Measurements from ENCODE around the gene SMARCB1.

The SMARCB1 gene

GRCh38 chr22:23782703-23783102, 4.1 kb upstream of the SMARCB1 start:
- no peak for TF ChIP-seq MYC (IDR thresholded peaks at IDR 0.05; ENCODE audit: low read depth, low read length)
- no peak for DNase-seq (ENCODE audit: low read depth)
- no peak overlapping the region for H3K4me3 ChIP-seq (ENCODE audit: low read depth, low read length)

- TF ChIP-seq CTCF (IDR thresholded peaks at IDR 0.05; ENCODE audit: low read depth, low read length) (no peak), MYC (IDR thresholded peaks at IDR 0.05; ENCODE audit: low read depth, low read length) (no peak), POLR2A (IDR thresholded peaks at IDR 0.05; ENCODE audit: extremely low read depth, insufficient read length) (no peak)
- no peak for DNase-seq (ENCODE audit: low read depth)
These were observed 3.3 kb upstream of the SMARCB1 start for GRCh38 chr22:23783265-23784150.

GRCh38 chr22:23784215-23784732, 2.5 kb upstream of the SMARCB1 start:
- no peak overlapping the region for H3K4me3 ChIP-seq (ENCODE audit: low read depth, low read length)
- TF ChIP-seq MAX (IDR thresholded peaks at IDR 0.05; ENCODE audit: low read depth, low read length): no peak
- no peak for TF ChIP-seq CTCF (IDR thresholded peaks at IDR 0.05; ENCODE audit: low read depth, low read length)
- TF ChIP-seq MYC (IDR thresholded peaks at IDR 0.05; ENCODE audit: low read depth, low read length): no peak
- no peak for TF ChIP-seq POLR2A (IDR thresholded peaks at IDR 0.05; ENCODE audit: extremely low read depth, insufficient read length)
- DNase-seq (ENCODE audit: low read depth): no peak

More at GRCh38 chr22:23783265-23784150, 3.3 kb upstream of the SMARCB1 start:
- no peak overlapping the region for H3K4me3 ChIP-seq (ENCODE audit: low read depth, low read length)

- TF ChIP-seq CTCF (IDR thresholded peaks at IDR 0.05; ENCODE audit: low read depth, low read length) (no peak), POLR2A (IDR thresholded peaks at IDR 0.05; ENCODE audit: extremely low read depth, insufficient read length) (no peak), MYC (IDR thresholded peaks at IDR 0.05; ENCODE audit: low read depth, low read length) (no peak), MAX (IDR thresholded peaks at IDR 0.05; ENCODE audit: low read depth, low read length) (no peak)
- no peak for DNase-seq (ENCODE audit: low read depth)
- peak overlapping the region; percentile 68 for H3K4me3 ChIP-seq (ENCODE audit: low read depth, low read length)
These were observed 480 bp upstream of the SMARCB1 start for GRCh38 chr22:23786261-23786710.

- TF ChIP-seq MYC (IDR thresholded peaks at IDR 0.05; ENCODE audit: low read depth, low read length) (no peak), CTCF (IDR thresholded peaks at IDR 0.05; ENCODE audit: low read depth, low read length) (no peak), POLR2A (IDR thresholded peaks at IDR 0.05; ENCODE audit: extremely low read depth, insufficient read length) (no peak), MAX (IDR thresholded peaks at IDR 0.05; ENCODE audit: low read depth, low read length) (no peak)
- DNase-seq (ENCODE audit: low read depth): no peak
- H3K4me3 ChIP-seq (ENCODE audit: low read depth, low read length): peak overlapping the region; percentile 94
These were observed 782 bp downstream of the SMARCB1 start for GRCh38 chr22:23787600-23787896.

- TF ChIP-seq CTCF (IDR thresholded peaks at IDR 0.05; ENCODE audit: low read depth, low read length): no peak
- no peak for TF ChIP-seq POLR2A (IDR thresholded peaks at IDR 0.05; ENCODE audit: extremely low read depth, insufficient read length)
- no peak for TF ChIP-seq MAX (IDR thresholded peaks at IDR 0.05; ENCODE audit: low read depth, low read length)
- TF ChIP-seq MYC (IDR thresholded peaks at IDR 0.05; ENCODE audit: low read depth, low read length): no peak
- H3K4me3 ChIP-seq (ENCODE audit: low read depth, low read length): peak overlapping the region; percentile 94
- no peak for DNase-seq (ENCODE audit: low read depth)
These were observed 1.1 kb downstream of the SMARCB1 start for GRCh38 chr22:23787910-23788309.
